ENCODE results near the gene MYL11.

The MYL11 gene

DNA sequence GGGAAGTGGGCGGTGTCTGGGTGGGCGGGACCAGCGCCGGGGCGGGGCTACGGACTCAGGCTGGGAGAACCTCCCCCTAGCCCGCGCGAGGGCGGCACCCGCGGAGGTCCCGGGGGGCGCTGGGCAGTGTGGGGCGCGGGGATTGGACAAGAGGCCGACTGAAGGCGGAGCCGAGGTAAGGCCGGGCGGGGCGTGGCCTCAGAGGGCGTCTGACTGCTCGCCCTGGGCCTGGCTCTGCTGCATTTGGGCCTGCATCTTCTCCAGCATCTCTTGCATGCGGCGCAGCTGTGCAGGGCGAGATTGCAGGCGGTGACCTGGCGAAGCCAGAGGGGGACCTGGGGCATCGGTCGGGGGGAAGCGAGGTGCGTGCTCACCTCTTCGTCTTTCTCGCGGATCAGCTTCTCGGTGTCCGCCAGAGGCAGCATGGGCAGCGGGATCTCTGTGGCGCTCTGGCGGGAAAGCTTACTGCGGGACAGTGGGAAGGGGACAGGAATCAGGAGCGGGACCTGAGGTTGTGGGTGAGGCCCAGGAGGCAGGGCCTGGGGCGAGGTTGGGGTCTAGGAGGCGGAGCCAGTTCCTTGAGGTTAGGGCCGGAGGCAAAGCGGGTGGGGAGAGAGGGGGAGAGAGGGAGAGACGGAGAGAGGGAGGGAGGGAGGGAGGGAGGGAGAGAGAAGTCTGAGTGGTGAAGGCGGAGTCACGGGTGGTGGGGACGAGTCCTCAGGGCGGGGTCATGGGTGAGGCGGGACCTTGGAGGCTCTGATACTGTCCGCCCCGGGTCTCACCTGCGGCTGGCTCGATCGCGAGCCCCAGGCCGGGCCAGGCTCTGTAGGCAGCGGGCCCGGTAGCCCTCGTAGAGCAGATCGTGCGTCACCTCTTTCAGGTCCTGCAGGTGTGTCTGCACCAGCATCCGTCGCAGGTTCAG is 3.9 kb downstream of the MYL11 start:
- TF ChIP-seq, protein P1, sequence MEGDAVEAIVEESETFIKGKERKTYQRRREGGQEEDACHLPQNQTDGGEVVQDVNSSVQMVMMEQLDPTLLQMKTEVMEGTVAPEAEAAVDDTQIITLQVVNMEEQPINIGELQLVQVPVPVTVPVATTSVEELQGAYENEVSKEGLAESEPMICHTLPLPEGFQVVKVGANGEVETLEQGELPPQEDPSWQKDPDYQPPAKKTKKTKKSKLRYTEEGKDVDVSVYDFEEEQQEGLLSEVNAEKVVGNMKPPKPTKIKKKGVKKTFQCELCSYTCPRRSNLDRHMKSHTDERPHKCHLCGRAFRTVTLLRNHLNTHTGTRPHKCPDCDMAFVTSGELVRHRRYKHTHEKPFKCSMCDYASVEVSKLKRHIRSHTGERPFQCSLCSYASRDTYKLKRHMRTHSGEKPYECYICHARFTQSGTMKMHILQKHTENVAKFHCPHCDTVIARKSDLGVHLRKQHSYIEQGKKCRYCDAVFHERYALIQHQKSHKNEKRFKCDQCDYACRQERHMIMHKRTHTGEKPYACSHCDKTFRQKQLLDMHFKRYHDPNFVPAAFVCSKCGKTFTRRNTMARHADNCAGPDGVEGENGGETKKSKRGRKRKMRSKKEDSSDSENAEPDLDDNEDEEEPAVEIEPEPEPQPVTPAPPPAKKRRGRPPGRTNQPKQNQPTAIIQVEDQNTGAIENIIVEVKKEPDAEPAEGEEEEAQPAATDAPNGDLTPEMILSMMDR (IDR thresholded peaks at IDR 0.05; ENCODE audit: unreplicated experiment in 3 of 3) = no peak
- Mint-ChIP-seq H3K9me3 (no peaks in the 10 kb centered on the region), H3K27me3 (ENCODE audit: low read depth) (peaks cover under 1% of the 10 kb centered on the region), H3K36me3 (ENCODE audit: low read depth) (no peaks in the 10 kb centered on the region), H3K27ac (peak overlapping the region; percentile 99 to 100 (median 99)), H3K4me3 (peak overlapping the region; percentile 87 to 96 (median 88)), H3K4me1 (peaks cover 19% of the 10 kb centered on the region)

- TF ChIP-seq, protein P1 (IDR thresholded peaks at IDR 0.05; ENCODE audit: unreplicated experiment in 3 of 3) = no peak
Observed at GRCh38 chr16:30379158-30379783, 4.7 kb downstream of the MYL11 start.

DNA sequence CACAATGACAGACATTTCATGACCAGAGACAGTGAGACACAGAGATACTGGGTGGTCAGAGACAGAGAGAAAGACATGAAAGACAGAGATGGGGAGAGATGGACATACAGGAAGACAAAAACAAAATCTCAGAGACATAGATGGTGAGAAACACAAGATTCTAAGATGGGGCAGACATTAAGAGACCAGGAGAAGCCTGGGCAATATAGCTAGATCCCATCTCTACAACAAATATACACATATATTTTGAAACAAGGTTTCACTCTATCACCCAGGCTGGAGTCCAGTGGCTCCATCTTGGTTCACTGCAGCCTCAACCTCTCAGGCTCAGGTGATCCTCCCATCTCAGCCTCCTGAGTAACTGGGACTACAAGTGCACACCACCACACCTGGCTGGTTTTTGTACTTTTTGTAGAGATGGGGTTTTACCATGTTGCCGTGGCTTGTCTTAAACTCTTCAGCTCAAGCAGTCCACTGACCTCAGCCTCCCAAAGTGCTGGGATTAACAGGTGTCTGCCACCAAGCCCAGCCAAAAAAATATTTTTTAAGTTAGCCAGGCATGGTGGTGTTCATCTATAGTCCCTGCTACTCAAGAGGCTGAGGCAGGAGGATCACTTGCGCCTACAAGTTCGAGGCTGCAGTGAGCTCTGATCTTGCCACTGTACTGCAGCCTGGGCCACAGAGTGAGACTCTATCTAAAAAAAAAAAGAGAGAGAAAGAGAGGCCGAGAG is 5.6 kb downstream of the MYL11 start:
- TF ChIP-seq, protein P1 (IDR thresholded peaks at IDR 0.05; ENCODE audit: unreplicated experiment in 3 of 3) = no peak
- peaks cover 23% of the 10 kb centered on the region for H3K4me1 Mint-ChIP-seq
- H3K27ac Mint-ChIP-seq = peak overlapping the region; percentile 35 to 59 (median 51)
- H3K4me3 Mint-ChIP-seq = peak overlapping the region; percentile 87 to 96 (median 88)
- peaks cover 4% of the 10 kb centered on the region for H3K27me3 Mint-ChIP-seq (ENCODE audit: low read depth)
- H3K36me3 Mint-ChIP-seq (ENCODE audit: low read depth) = no peaks in the 10 kb centered on the region
- no peaks in the 10 kb centered on the region for H3K9me3 Mint-ChIP-seq

More at GRCh38 chr16:30379158-30379783, 4.7 kb downstream of the MYL11 start:
- Mint-ChIP-seq H3K9me3 (no peaks in the 10 kb centered on the region), H3K4me1 (peaks cover 23% of the 10 kb centered on the region), H3K27me3 (ENCODE audit: low read depth) (peaks cover 4% of the 10 kb centered on the region), H3K4me3 (peak overlapping the region; percentile 87 to 96 (median 88)), H3K36me3 (ENCODE audit: low read depth) (no peaks in the 10 kb centered on the region), H3K27ac (peak overlapping the region; percentile 99 to 100 (median 99))

GRCh38 chr16:30380803-30381208 is 6.2 kb downstream of the MYL11 start:
- peak overlapping the region in 2 of 3 experiments; percentile 51 to 59 for H3K27ac Mint-ChIP-seq
- no peaks in the 10 kb centered on the region for H3K9me3 Mint-ChIP-seq
- peaks cover 23% of the 10 kb centered on the region for H3K4me1 Mint-ChIP-seq
- no peaks in the 10 kb centered on the region for H3K36me3 Mint-ChIP-seq (ENCODE audit: low read depth)
- TF ChIP-seq, protein P1 (IDR thresholded peaks at IDR 0.05; ENCODE audit: unreplicated experiment in 3 of 3) = no peak
- H3K4me3 Mint-ChIP-seq = peak overlapping the region; percentile 29 to 87 (median 74)
- H3K27me3 Mint-ChIP-seq (ENCODE audit: low read depth) = peaks cover 4% of the 10 kb centered on the region

DNA sequence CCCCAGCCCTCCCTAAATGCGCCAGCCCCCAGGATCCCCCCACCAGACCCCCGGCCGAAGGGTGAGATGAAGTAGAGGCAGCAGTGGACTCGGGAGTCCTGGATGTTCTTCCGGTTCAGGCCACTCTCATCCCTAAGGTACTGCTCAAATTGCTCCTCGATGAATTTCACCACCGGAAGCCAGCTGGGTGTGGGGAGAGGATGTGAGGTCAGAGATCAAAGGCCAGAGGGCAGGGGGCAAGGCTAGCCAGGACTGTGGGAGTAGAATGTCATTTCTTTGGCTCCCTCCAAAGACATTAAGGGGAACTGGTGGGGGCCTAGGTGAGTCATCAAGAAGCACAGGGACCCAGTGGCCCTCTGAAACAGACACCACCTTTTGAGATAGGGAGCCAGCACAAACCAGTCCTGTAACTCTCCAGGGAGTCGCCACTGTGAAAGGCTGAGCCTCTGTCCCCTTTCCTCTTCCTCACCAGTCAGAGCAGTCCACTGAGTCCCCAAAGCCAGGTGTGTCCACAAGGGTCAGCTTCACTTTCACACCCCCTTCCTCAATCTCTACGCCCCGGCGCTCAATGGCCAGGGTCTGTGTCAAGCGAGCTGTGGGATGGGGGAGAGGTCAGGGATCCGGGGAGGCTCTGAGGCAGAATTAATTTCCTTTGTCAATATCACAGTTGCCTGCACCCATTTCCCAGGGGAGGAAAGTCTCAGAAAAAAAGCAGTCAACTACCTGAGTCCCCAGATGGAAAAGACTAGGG is 6.9 kb downstream of the MYL11 start:
- H3K27me3 Mint-ChIP-seq (ENCODE audit: low read depth) = peaks cover 4% of the 10 kb centered on the region
- H3K36me3 Mint-ChIP-seq (ENCODE audit: low read depth) = no peaks in the 10 kb centered on the region
- H3K4me3 Mint-ChIP-seq = peak overlapping the region in 2 of 3 experiments; percentile 17 to 28
- H3K4me1 Mint-ChIP-seq = peaks cover 23% of the 10 kb centered on the region
- H3K27ac Mint-ChIP-seq = peak overlapping the region in 2 of 3 experiments; percentile 33 to 51
- no peaks in the 10 kb centered on the region for H3K9me3 Mint-ChIP-seq
- TF ChIP-seq, protein P1 (IDR thresholded peaks at IDR 0.05; ENCODE audit: unreplicated experiment in 3 of 3) = no peak

Data from nephron (organoid).